Breast epithelium (tissue), 3 donors: ENCODE measurements around the gene TMED8.
"Not testable (repeated sequence)": the region's sequence is repeated elsewhere in the genome, so short reads cannot be mapped to it uniquely, and the experiment has no call there.

Experiments used
- CTCF ChIP-seq, 3 donors: fragments of 450-650 bp; IDR thresholded peaks; one replicate each; pipeline ENCODE4 v1.5.1; 2016 to 2017; ENCODE audit warnings: antibody characterized with exemption in 3 of 3, mild to moderate bottlenecking in 3 of 3, moderate library complexity in 3 of 3
- POLR2A ChIP-seq: fragments of 450-650 bp; IDR thresholded peaks from one replicate; pipeline ENCODE4 v1.6.1; 2016; ENCODE audit warnings: antibody characterized with exemption, mild to moderate bottlenecking, moderate library complexity
- POLR2AphosphoS5 ChIP-seq, 3 donors: sonication (generic); formaldehyde crosslinking; IDR thresholded peaks; one replicate each; pipeline ENCODE4 v1.6.1; 2017; ENCODE audit warnings: antibody characterized with exemption in 3 of 3

- TF ChIP-seq CTCF (IDR thresholded peaks at IDR 0.05); POLR2A; POLR2AphosphoS5 (IDR thresholded peaks at IDR 0.05): not testable (repeated sequence)
Measured at GRCh38 chr14:77415403-77416030, 38.6 kb upstream of the TMED8 start.
